HCT116 (cell line): ENCODE results near the gene TMEM82. TPM values are rescaled to one million over a fixed set of nuclear protein-coding genes. Genes with fewer than 3 reads are reported as not detected.

Source experiments
- ATAC-seq: fragments of 200-7000 bp; cut with Tn5 transposase; 2 replicates; pipeline ENCODE4 v1.9.1; 2020; ENCODE audit warnings: mild to moderate bottlenecking, moderate library complexity
- BruUV-seq: library from RNA; stranded (reverse); fragments of 400-500 nt; replicated peaks from 2 replicates; lab custom pipeline; 2021; lab: Mats Ljungman, UMichigan
- CTCF ChIA-PET: fragments of 300-600 bp; sonication (Branson Sonifier 250); formaldehyde crosslinking; loops from one replicate; lab custom pipeline; 2021; ENCODE audit warnings: antibody characterized with exemption; lab: Charles Lee
- POLR2A ChIA-PET: fragments of 300-600, 350-600 bp; sonication (Branson Sonifier 250); formaldehyde crosslinking; loops from one replicate; lab custom pipeline; 2021; ENCODE audit warnings: antibody characterized with exemption; lab: Charles Lee
- RAD21 ChIA-PET, 2 experiments: fragments of 300-600 bp; sonication (Branson Sonifier 250); formaldehyde crosslinking; loops; one replicate each; lab custom pipeline; 2023; ENCODE audit warnings: low total read pairs in 2 of 2; ENCODE audit not compliant: uncharacterized antibody in 2 of 2, unreplicated experiment in 2 of 2, low non-redundant PET in 1 of 2; lab: Charles Lee
- DNase-seq: peaks from one replicate; pipeline ENCODE4 v3.0.0-alpha.2; 2010; ENCODE audit warnings: low read depth, low spot score
- H2AFZ ChIP-seq: fragments of 200-600 bp; shearing (Covaris generic), sonication (generic); 2 replicates; pipeline ENCODE4 v1.6.1; 2017; ENCODE audit warnings: low read depth, mixed run types, mixed read lengths, antibody characterized with exemption, low read length; ENCODE audit not compliant: poor library complexity, severe bottlenecking
- H3K27ac ChIP-seq: 2 replicates; pipeline ENCODE4 v1.5.1; 2012; ENCODE audit warnings: low read depth, low read length
- H3K27me3 ChIP-seq: fragments of 200-600 bp; sonication (generic); 2 replicates; pipeline ENCODE4 v1.6.1; 2016; ENCODE audit warnings: mixed run types, low read length, mixed read lengths; ENCODE audit not compliant: insufficient read depth
- H3K36me3 ChIP-seq, 2 experiments: fragments of 200-500 bp in 1 of 2; fragments of 200-600 bp in 1 of 2; sonication (Bioruptor generic) in 1 of 2; sonication (generic) in 1 of 2; 2 replicates each; pipeline versions ENCODE4 v1.5.1 to v1.6.1; 2014 to 2016; ENCODE audit warnings: low read length in 2 of 2, inconsistent platforms in 1 of 2, mixed read lengths in 1 of 2, mixed run types in 1 of 2; ENCODE audit not compliant: insufficient read depth in 2 of 2, control insufficient read depth in 1 of 2
- H3K4me1 ChIP-seq, 2 experiments: fragments of 200-600 bp in 1 of 2; sonication (generic) in 1 of 2; 2 replicates each; pipeline versions ENCODE4 v1.5.1 to v1.6.1; 2012 to 2017; ENCODE audit warnings: low read length in 2 of 2, inconsistent platforms in 1 of 2, mild to moderate bottlenecking in 1 of 2, mixed read lengths in 1 of 2, mixed run types in 1 of 2, moderate library complexity in 1 of 2; ENCODE audit not compliant: insufficient read depth in 2 of 2, control insufficient read depth in 1 of 2
- H3K4me2 ChIP-seq: fragments of 200-600 bp; sonication (generic); 2 replicates; pipeline ENCODE4 v1.6.1; 2017; ENCODE audit warnings: mixed run types, low read length, mixed read lengths
- H3K4me3 ChIP-seq, 2 experiments: fragments of 200-600 bp in 1 of 2; sonication (generic) in 1 of 2; replicated peaks in 1 of 2; 2 replicates each; pipeline ENCODE4 v1.5.1; 2011 to 2016; ENCODE audit warnings: low read length in 2 of 2, control low read depth in 1 of 2, low read depth in 1 of 2, mild to moderate bottlenecking in 1 of 2, mixed read lengths in 1 of 2, mixed run types in 1 of 2
- H3K79me2 ChIP-seq: fragments of 200-600 bp; sonication (generic); 2 replicates; pipeline ENCODE4 v1.6.1; 2017; ENCODE audit warnings: mild to moderate bottlenecking, mixed run types, low read length, moderate library complexity, mixed read lengths; ENCODE audit not compliant: insufficient read depth
- H3K9ac ChIP-seq: fragments of 200-600 bp; sonication (generic); 2 replicates; pipeline ENCODE4 v1.6.1; 2016; ENCODE audit warnings: low read length, mixed read lengths
- H3K9me2 ChIP-seq: fragments of 200-600 bp; sonication (generic), shearing (Covaris generic); 2 replicates; pipeline ENCODE4 v1.6.1; 2017; ENCODE audit warnings: mixed run types, mild to moderate bottlenecking, moderate library complexity; ENCODE audit not compliant: insufficient read depth
- H3K9me3 ChIP-seq, 2 experiments: fragments of 200-500 bp in 1 of 2; fragments of 200-600 bp in 1 of 2; sonication (Bioruptor generic) in 1 of 2; sonication (generic) in 1 of 2; 2 replicates each; pipeline ENCODE4 v1.6.1; 2014 to 2017; ENCODE audit warnings: low read length in 2 of 2, mixed read lengths in 2 of 2, inconsistent platforms in 1 of 2, low read depth in 1 of 2, mild to moderate bottlenecking in 1 of 2, mixed run types in 1 of 2, moderate library complexity in 1 of 2; ENCODE audit not compliant: control insufficient read depth in 1 of 2, insufficient read depth in 1 of 2
- H4K20me1 ChIP-seq: fragments of 200-600 bp; sonication (generic), shearing (Covaris generic); 2 replicates; pipeline ENCODE4 v1.6.1; 2017; ENCODE audit warnings: mixed run types, mild to moderate bottlenecking, moderate library complexity; ENCODE audit not compliant: insufficient read depth
- ELF1 ChIP-seq: IDR thresholded peaks from 2 replicates; pipeline ENCODE4 v1.6.1; 2012; ENCODE audit warnings: low read depth, borderline replicate concordance
- EZH2phosphoT487 ChIP-seq: fragments of 200-600 bp; IDR thresholded peaks from 2 replicates; pipeline ENCODE4 v1.6.1; 2018; ENCODE audit warnings: antibody characterized with exemption, borderline replicate concordance
- POLR2AphosphoS5 ChIP-seq: IDR thresholded peaks from 2 replicates; pipeline ENCODE4 v1.6.1; 2011; ENCODE audit warnings: mild to moderate bottlenecking, low read depth, low read length, moderate library complexity
- TCF7L2 ChIP-seq: IDR thresholded peaks from 2 replicates; pipeline ENCODE4 v1.7.0; 2011; ENCODE audit warnings: borderline replicate concordance, inconsistent platforms; ENCODE audit not compliant: insufficient read depth, insufficient read length; ENCODE audit errors: extremely low read depth
- YY1 ChIP-seq: IDR thresholded peaks from 2 replicates; pipeline ENCODE4 v1.6.1; 2011; ENCODE audit warnings: low read length, low read depth, moderate library complexity, mild to moderate bottlenecking; ENCODE audit not compliant: insufficient replicate concordance; ENCODE audit errors: extremely low read depth
- intact Hi-C: fragments of 100-400 bp; cut with micrococcal nuclease; formaldehyde crosslinking; loops from 2 replicates; pipeline ENCODE4 v1.10.0; 2022
- total RNA-seq: library from RNA; stranded (reverse); gene quantifications from one replicate; pipeline ENCODE4 v1.2.1, GENCODE V29; 2021; ENCODE audit not compliant: unreplicated experiment
- TF ChIP-seq, protein P1 (sequence below): IDR thresholded peaks from 2 replicates; pipeline ENCODE4 v1.6.1; 2012

The TMEM82 gene
- total RNA-seq, 1 experiment from 2014 or later = not detected

DNA sequence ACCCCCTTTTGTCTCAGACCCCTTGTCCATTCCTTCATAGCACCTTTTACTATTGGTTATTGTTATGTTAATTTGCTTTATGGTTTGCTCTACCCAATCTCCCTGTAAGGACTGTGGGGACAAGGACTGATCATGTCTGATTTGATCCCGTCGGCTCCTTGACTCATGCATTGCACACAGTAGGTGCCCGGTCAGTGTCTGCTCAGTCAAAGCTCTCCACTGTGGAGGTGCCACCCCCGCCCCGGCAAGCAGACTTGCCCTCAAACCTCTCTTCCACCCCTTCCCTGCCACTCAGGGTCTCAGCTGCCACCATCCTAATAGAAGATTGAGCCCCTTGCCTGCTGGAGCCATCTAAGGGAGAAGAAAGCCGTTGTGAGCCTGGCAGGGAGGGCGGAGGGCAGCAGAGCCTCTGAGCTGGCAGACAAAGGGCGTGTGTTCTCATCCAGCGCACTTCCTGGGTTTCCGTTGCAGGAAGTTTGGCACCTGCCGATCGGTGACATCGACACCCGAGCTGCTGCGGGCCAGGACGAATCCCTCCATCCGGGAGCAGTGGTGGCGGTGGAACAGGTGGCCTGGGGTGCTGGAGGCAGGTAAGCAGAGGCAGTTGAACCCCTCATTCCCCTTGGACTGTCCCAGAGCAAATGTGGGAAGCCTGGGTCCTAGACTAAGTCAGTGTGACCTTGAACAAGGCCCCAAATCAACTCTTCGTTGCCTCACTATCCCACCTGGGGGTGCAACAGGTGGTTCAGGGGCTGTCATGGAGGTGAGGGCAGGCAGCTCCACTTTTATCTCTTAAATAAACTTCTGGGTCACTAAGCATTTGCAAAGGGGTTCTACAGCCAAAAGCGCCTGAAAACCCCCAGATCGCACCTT is 14.1 kb downstream of the TMEM82 start:
- Histone ChIP-seq H3K4me1 (peaks cover 5 to 28% of the 10 kb centered on the region in 2 experiments; a peak in 3 of 4 replicates), H3K9me3 (no peaks in the 10 kb centered on the region), H3K79me2 (no peaks in the 10 kb centered on the region), H3K27ac (no peak overlapping the region), H3K27me3 (no peaks in the 10 kb centered on the region), H2AFZ (no peak overlapping the region), H3K9ac (peak overlapping the region; percentile 47), H3K4me3 (peak overlapping the region; percentile 30 to 43), H3K36me3 (no peaks in the 10 kb centered on the region), H3K4me2 (peak overlapping the region; percentile 71), H4K20me1 (no peaks in the 10 kb centered on the region), H3K9me2 (no peaks in the 10 kb centered on the region)
- DNase-seq = no peak
- BruUV-seq = no TSS peak
- intact Hi-C loops = no loop called here
- peak; percentile 51 for TF ChIP-seq POLR2AphosphoS5
- TF ChIP-seq EZH2phosphoT487 = no peak
- RAD21 ChIA-PET = no interaction called here
- POLR2A ChIA-PET = no interaction called here
- CTCF ChIA-PET = interaction anchor here (1.9 kb wide), 1 partner anchor 15 kb away, joined by 7 read pairs; no protein-coding TSS in a partner anchor
- peak; percentile 66 for ATAC-seq

DNA sequence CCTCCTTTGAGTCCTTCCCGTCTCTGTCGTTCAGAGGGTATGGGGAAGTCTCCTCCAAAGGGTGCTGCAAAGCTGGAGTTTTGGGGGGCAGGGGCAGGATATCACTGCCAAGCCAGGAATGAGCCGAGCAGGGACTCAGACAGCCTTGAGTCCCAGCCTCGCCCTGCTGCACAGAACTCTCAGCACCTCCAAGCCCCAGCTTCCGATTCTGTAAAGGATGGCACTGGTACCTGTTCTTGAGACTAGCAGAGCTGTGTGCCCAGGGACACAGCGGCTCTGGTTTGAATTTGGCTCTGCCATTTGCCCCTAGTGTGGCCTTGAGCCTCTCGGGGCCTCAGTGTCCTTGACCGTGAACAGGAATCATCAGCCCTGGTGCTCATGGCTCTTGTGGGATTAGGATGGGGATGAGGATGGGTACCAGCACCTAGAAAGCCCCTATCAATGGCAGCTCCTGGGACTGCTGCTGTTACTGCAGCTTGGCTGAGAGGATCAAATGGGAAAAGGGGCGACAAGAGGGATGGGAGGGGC is 14.8 kb downstream of the TMEM82 start:
- DNase-seq (no peak), ATAC-seq (no peak)
- ChIA-PET POLR2A (no interaction called here), RAD21 (no interaction called here), CTCF (interaction anchor here (1.9 kb wide), 1 partner anchor 16 kb away, joined by 7 read pairs; no protein-coding TSS in a partner anchor)
- no peak overlapping the region for H2AFZ ChIP-seq
- H3K9me2 ChIP-seq = no peaks in the 10 kb centered on the region
- H3K27ac ChIP-seq = no peak overlapping the region
- no peaks in the 10 kb centered on the region for H3K27me3 ChIP-seq
- peak overlapping the region; percentile 30 to 43; a peak in 3 of 4 replicates for H3K4me3 ChIP-seq
- no peaks in the 10 kb centered on the region for H3K36me3 ChIP-seq
- peaks cover 5 to 28% of the 10 kb centered on the region in 2 experiments; a peak in 3 of 4 replicates for H3K4me1 ChIP-seq
- TF ChIP-seq TCF7L2 (no peak), ELF1 (no peak), YY1 (no peak)
- TF ChIP-seq, protein P1, sequence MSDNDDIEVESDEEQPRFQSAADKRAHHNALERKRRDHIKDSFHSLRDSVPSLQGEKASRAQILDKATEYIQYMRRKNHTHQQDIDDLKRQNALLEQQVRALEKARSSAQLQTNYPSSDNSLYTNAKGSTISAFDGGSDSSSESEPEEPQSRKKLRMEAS = no peak
- no peak overlapping the region for H3K9ac ChIP-seq
- H4K20me1 ChIP-seq = no peaks in the 10 kb centered on the region
- H3K79me2 ChIP-seq = no peaks in the 10 kb centered on the region
- H3K4me2 ChIP-seq = peak overlapping the region; percentile 71
- intact Hi-C loops = no loop called here
- no peaks in the 10 kb centered on the region for H3K9me3 ChIP-seq
- BruUV-seq = TSS peak; percentile 67
